ENCODE measurements around the gene PLCL1. TPM values are rescaled to one million over a fixed set of nuclear protein-coding genes. Genes with fewer than 3 reads are reported as not detected.

The PLCL1 gene
- total RNA-seq, 2 donors from 2014 or later = 2.0 to 2.9 TPM

DNA sequence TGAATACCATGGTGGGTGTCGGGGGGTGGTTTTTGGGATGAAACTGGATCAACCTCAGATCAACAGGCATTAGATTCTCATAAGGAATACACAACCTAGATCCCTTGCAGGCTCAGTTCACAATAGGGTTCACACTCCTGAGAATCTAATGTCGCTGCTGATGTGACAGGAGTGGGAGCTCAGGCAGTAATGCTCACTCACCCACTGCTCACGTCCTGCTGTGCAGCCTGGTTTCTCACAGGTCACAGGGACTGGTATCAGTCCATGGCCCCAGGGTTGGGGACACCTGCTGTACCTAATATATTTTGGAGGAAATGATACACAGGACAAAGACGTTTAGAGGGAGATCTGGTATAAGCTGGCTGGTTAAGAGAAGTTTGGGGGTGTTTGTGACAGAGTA lies 338.8 kb downstream of the PLCL1 start:
- Histone ChIP-seq H3K36me3 (replicated peaks in 1 of 2; ENCODE audit: insufficient read depth in 1 of 2, low read depth in 2 of 2) (no peaks in the 10 kb centered on the region), H3K4me1 (no peaks in the 10 kb centered on the region), H3K27me3 (no peaks in the 10 kb centered on the region), H3K27ac (no peak overlapping the region), H3K9me3 (no peaks in the 10 kb centered on the region), H3K4me3 (no peak overlapping the region)
- no peak for TF ChIP-seq CTCF (IDR thresholded peaks at IDR 0.05)
- no peak for TF ChIP-seq POLR2A (IDR thresholded peaks at IDR 0.05)
- intact Hi-C loops (cut with DNase I) = no loop called here
- ATAC-seq = no peak
- DNase-seq = no peak
- 50 to 57% methylated on average over 4 of the region's 4 CpGs for WGBS, 2 donors

- Histone ChIP-seq H3K9me3 (no peaks in the 10 kb centered on the region), H3K4me1 (no peaks in the 10 kb centered on the region), H3K27me3 (no peaks in the 10 kb centered on the region), H3K36me3 (replicated peaks in 1 of 2; ENCODE audit: insufficient read depth in 1 of 2, low read depth in 2 of 2) (no peaks in the 10 kb centered on the region), H3K27ac (no peak overlapping the region), H3K4me3 (no peak overlapping the region)
- intact Hi-C loops (cut with DNase I) = no loop called here
- ATAC-seq (no peak), DNase-seq (no peak)
- WGBS, 2 donors = 84 to 90% methylated on average over 1 of the region's 1 CpG
- no peak for TF ChIP-seq POLR2A (IDR thresholded peaks at IDR 0.05)
- no peak for TF ChIP-seq CTCF (IDR thresholded peaks at IDR 0.05)
Observed at GRCh38 chr2:198143793-198144192, 339.4 kb downstream of the PLCL1 start.

- ATAC-seq = no peak
- DNase-seq = no peak
- H3K4me3 ChIP-seq = no peak overlapping the region
- H3K4me1 ChIP-seq = no peaks in the 10 kb centered on the region
- no peak for TF ChIP-seq POLR2A (IDR thresholded peaks at IDR 0.05)
- TF ChIP-seq CTCF (IDR thresholded peaks at IDR 0.05) = no peak
- no peaks in the 10 kb centered on the region for H3K36me3 ChIP-seq (replicated peaks in 1 of 2; ENCODE audit: insufficient read depth in 1 of 2, low read depth in 2 of 2)
- no peaks in the 10 kb centered on the region for H3K27me3 ChIP-seq
- 26 to 47% methylated on average over 3 of the region's 3 CpGs for WGBS, 2 donors
- intact Hi-C loops (cut with DNase I) = no loop called here
- H3K27ac ChIP-seq = no peak overlapping the region
- H3K9me3 ChIP-seq = no peaks in the 10 kb centered on the region
Observed at GRCh38 chr2:198144660-198145059, 340.3 kb downstream of the PLCL1 start.

DNA sequence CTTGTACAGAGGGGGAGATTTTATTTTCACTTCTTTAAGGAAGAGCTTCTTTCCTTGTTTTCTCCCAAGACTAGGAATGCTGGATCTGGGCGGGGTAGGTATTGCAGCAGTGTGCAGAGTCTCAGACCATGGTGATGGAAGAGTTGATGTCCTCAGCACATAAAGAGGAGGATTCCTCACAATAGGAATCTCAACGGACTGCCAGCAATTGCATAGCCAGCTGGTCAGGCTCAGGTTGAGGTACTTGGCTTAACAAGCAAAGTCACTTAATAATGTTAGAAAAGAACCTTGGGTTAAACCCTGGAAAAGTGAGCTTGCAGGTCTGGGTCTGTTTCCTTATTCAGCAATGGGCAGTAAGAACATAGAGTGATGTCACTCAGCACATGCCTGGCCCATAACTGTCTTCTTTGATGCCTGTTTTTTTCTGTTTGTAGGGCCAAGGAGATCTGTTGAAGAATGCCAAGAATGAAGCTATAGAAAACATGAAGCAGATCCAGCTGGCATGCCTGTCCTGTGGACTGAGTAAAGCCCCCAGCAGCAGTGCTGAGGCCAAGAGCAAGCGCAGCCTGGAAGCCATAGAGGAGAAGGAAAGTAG lies 342.1 kb downstream of the PLCL1 start:
- intact Hi-C loops (cut with DNase I) = no loop called here
- 74 to 77% methylated on average over 3 of the region's 3 CpGs for WGBS, 2 donors
- no peak overlapping the region for H3K4me3 ChIP-seq
- no peaks in the 10 kb centered on the region for H3K9me3 ChIP-seq
- DNase-seq (no peak), ATAC-seq (no peak)
- no peaks in the 10 kb centered on the region for H3K27me3 ChIP-seq
- TF ChIP-seq CTCF (IDR thresholded peaks at IDR 0.05) (no peak), POLR2A (IDR thresholded peaks at IDR 0.05) (no peak)
- H3K4me1 ChIP-seq = no peaks in the 10 kb centered on the region
- H3K27ac ChIP-seq = no peak overlapping the region
- H3K36me3 ChIP-seq (replicated peaks in 1 of 2; ENCODE audit: insufficient read depth in 1 of 2, low read depth in 2 of 2) = no peaks in the 10 kb centered on the region

- H3K9me3 ChIP-seq = no peaks in the 10 kb centered on the region
- DNase-seq (no peak), ATAC-seq (no peak)
- intact Hi-C loops (cut with DNase I) = no loop called here
- no peaks in the 10 kb centered on the region for H3K27me3 ChIP-seq
- H3K36me3 ChIP-seq (replicated peaks in 1 of 2; ENCODE audit: insufficient read depth in 1 of 2, low read depth in 2 of 2) = no peaks in the 10 kb centered on the region
- H3K4me3 ChIP-seq = no peak overlapping the region
- no peaks in the 10 kb centered on the region for H3K4me1 ChIP-seq
- TF ChIP-seq CTCF (IDR thresholded peaks at IDR 0.05) (no peak), POLR2A (IDR thresholded peaks at IDR 0.05) (no peak)
- H3K27ac ChIP-seq = no peak overlapping the region
Observed at GRCh38 chr2:198157314-198157713, 352.9 kb downstream of the PLCL1 start.
